Measurements from ENCODE around the gene GNAT2. TPM values are rescaled to one million over a fixed set of nuclear protein-coding genes. Genes with fewer than 3 reads are reported as not detected.

GNAT2 gene
- total RNA-seq, 4 donors from 2014 or later, result 0.33 TPM; not detected in 3

DNA sequence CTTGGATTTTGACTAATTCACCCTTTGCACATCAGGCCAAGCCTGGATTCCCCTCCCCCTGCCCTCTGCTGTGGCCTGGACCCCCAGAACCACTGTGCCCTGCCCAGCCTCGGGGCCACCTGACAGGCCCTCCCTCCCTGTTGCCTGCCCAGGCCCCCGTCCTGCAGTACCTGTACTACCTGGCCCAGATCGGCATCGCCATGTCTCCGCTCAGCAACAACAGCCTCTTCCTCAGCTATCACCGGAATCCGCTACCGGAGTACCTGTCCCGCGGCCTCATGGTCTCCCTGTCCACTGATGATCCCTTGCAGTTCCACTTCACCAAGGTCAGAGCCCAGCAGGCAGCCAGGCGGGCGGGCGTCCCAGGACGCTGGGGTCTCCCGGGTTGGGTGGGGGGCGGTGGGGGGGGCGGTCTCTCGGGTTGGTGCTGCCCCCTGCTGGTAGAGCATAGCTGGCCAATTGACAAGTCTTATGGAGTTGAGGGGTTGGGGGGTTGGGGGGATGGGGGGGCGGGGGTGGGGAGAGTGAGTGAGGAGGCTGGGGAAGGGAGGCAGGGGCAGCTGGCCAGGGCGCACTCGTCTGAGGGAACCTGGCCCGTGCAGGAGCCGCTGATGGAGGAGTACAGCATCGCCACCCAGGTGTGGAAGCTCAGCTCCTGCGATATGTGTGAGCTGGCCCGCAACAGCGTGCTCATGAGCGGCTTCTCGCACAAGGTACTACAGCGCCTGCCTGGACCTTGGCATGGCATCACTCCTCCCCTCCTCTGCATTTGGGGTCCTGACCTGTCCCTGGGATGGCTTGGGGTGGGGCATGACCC is 10.9 kb upstream of the GNAT2 start:
- peaks cover 28 to 55% (median 54%) of the 10 kb centered on the region in 4 donors for H3K36me3 ChIP-seq
- 91% methylated on average over 16 of the region's 30 CpGs for WGBS
- DNase-seq (ENCODE audit: extremely low spot score), result peak; percentile 70

DNA sequence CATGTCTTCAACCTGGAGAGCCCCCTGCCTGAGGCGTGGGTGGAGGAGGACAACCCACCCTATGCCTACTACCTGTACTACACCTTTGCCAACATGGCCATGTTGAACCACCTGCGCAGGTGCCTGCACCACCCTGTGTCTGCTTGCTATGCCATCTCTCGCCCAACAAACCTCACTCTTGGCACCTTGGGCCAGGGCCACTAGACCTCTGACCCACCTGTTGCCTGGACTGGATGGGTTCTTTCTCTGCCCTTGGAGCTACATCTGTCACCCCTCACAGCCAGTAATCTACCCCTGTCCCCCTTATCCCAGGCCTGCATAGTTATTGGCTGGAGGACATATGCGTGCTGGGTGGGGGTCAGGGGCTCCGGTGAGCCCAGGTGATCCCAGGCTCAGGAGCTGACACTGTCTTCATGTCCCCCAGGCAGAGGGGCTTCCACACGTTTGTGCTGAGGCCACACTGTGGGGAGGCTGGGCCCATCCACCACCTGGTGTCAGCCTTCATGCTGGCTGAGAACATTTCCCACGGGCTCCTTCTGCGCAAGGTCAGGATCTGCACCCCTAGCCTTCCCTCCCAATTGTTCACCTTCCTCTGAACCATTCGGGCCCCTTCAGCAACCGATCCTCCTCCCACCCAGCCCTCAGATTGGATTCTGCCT is 10.1 kb upstream of the GNAT2 start:
- peaks cover 2 to 35% (median 19%) of the 10 kb centered on the region in 4 donors for H3K4me1 ChIP-seq
- H3K27ac ChIP-seq (replicated peaks in 1 of 4), result no peak overlapping the region
- no peaks in the 10 kb centered on the region for H3K27me3 ChIP-seq
- H3K4me3 ChIP-seq, result no peak overlapping the region
- TF ChIP-seq, protein P1, sequence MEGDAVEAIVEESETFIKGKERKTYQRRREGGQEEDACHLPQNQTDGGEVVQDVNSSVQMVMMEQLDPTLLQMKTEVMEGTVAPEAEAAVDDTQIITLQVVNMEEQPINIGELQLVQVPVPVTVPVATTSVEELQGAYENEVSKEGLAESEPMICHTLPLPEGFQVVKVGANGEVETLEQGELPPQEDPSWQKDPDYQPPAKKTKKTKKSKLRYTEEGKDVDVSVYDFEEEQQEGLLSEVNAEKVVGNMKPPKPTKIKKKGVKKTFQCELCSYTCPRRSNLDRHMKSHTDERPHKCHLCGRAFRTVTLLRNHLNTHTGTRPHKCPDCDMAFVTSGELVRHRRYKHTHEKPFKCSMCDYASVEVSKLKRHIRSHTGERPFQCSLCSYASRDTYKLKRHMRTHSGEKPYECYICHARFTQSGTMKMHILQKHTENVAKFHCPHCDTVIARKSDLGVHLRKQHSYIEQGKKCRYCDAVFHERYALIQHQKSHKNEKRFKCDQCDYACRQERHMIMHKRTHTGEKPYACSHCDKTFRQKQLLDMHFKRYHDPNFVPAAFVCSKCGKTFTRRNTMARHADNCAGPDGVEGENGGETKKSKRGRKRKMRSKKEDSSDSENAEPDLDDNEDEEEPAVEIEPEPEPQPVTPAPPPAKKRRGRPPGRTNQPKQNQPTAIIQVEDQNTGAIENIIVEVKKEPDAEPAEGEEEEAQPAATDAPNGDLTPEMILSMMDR (IDR thresholded peaks at IDR 0.05), result no peak
- no peak for TF ChIP-seq POLR2AphosphoS5 (IDR thresholded peaks at IDR 0.05)
- no peak for TF ChIP-seq POLR2A (IDR thresholded peaks at IDR 0.05; ENCODE audit: low read depth)
- intact Hi-C loops (cut with DNase I), result no loop called here
- peaks cover 28 to 55% (median 54%) of the 10 kb centered on the region in 4 donors for H3K36me3 ChIP-seq
- no peaks in the 10 kb centered on the region for H3K9me3 ChIP-seq
- DNase-seq (ENCODE audit: extremely low spot score), result peak; percentile 70
- 95% methylated on average over 9 of the region's 10 CpGs for WGBS

More for the DNA sequence above, 10.9 kb upstream of the GNAT2 start:
- H3K9me3 ChIP-seq, result no peaks in the 10 kb centered on the region
- no peak overlapping the region for H3K4me3 ChIP-seq
- intact Hi-C loops (cut with DNase I), result no loop called here
- TF ChIP-seq POLR2A (IDR thresholded peaks at IDR 0.05; ENCODE audit: low read depth), result no peak
- TF ChIP-seq, protein P1 (IDR thresholded peaks at IDR 0.05), result peak in 2 of 3 experiments; percentile 48 to 54
- peaks cover 0 to 28% (median 12%) of the 10 kb centered on the region in 4 donors for H3K4me1 ChIP-seq
- no peak overlapping the region for H3K27ac ChIP-seq (replicated peaks in 1 of 4)
- no peaks in the 10 kb centered on the region for H3K27me3 ChIP-seq

DNA sequence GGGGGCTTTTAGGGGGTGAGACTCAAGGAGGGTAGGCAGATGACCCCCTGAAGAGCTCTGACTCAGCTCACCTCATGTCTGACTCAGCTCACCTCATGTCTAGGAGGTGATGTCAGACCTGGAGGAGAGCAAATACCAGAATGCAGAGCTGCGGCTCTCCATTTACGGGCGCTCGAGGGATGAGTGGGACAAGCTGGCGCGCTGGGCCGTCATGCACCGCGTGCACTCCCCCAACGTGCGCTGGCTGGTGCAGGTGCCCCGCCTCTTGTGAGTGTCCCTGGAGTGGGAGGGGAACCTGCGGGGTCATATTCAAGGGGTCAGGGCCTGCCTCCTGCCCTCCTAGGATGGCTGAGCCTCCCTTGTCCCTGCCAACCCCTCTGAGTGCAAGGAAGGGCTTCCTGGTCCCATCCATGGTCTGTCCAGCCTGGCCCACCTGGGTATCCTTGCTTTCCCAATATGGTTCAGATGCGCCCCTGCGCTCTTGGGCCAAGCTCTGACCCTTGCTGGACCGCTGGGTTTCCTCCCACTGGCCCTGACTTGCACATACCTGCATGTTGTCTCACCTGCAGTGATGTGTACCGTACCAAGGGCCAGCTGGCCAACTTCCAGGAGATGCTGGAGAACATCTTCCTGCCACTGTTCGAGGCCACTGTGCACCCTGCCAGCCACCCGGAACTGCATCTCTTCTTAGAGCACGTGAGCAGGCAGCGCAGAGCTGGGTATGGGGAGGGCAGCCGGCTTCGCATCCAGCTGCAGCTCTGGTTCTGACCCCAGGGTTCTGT is 9.3 kb upstream of the GNAT2 start:
- intact Hi-C loops (cut with DNase I), result no loop called here
- peaks cover 28 to 55% (median 54%) of the 10 kb centered on the region in 4 donors for H3K36me3 ChIP-seq
- TF ChIP-seq POLR2AphosphoS5 (IDR thresholded peaks at IDR 0.05), result no peak
- no peak for TF ChIP-seq POLR2A (IDR thresholded peaks at IDR 0.05; ENCODE audit: low read depth)
- no peak for TF ChIP-seq EP300 (IDR thresholded peaks at IDR 0.05)
- TF ChIP-seq, protein P1 (IDR thresholded peaks at IDR 0.05), result no peak

DNA sequence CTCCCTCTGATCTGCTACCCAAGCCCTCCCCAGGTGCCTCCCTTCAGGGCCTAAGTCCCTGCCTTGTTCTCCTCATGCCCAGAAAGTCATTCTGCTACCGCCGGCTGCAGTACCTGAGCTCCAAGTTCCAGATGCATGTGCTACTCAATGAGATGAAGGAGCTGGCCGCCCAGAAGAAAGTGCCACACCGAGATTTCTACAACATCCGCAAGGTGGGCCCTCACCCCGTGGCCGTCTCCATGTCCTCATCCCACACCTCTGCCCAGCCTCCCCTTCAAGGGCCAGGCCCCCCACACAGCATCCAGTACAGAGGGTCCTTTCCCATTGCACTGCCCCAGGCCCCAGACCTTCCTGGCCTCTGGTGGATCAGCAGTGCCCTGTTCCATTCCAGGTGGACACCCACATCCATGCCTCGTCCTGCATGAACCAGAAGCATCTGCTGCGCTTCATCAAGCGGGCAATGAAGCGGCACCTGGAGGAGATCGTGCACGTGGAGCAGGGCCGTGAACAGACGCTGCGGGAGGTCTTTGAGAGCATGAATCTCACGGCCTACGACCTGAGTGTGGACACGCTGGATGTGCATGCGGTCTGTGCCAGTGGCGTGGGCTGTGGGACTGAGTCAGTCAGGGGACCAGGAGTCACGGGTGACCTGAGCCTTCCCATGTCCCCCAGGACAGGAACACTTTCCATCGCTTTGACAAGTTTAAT is 8.4 kb upstream of the GNAT2 start:
- Histone ChIP-seq H3K27me3 (no peaks in the 10 kb centered on the region), H3K4me1 (peaks cover 11 to 46% (median 33%) of the 10 kb centered on the region in 4 donors), H3K27ac (replicated peaks in 1 of 4) (no peak overlapping the region), H3K4me3 (no peak overlapping the region), H3K36me3 (peaks cover 28 to 55% (median 54%) of the 10 kb centered on the region in 4 donors), H3K9me3 (no peaks in the 10 kb centered on the region)
- DNase-seq (ENCODE audit: extremely low spot score), result peak; percentile 89
- WGBS, result 93% methylated on average over 22 of the region's 23 CpGs
- intact Hi-C loops (cut with DNase I), result no loop called here
- TF ChIP-seq POLR2AphosphoS5 (IDR thresholded peaks at IDR 0.05) (no peak), POLR2A (IDR thresholded peaks at IDR 0.05; ENCODE audit: low read depth) (no peak), EP300 (IDR thresholded peaks at IDR 0.05) (no peak)
- TF ChIP-seq, protein P1 (IDR thresholded peaks at IDR 0.05), result no peak

More for the DNA sequence above, 9.3 kb upstream of the GNAT2 start:
- H3K9me3 ChIP-seq, result no peaks in the 10 kb centered on the region
- no peaks in the 10 kb centered on the region for H3K27me3 ChIP-seq
- no peak overlapping the region for H3K4me3 ChIP-seq
- no peak overlapping the region for H3K27ac ChIP-seq (replicated peaks in 1 of 4)
- peaks cover 9 to 43% (median 27%) of the 10 kb centered on the region in 4 donors for H3K4me1 ChIP-seq
- WGBS, result 88% methylated on average over 22 of the region's 23 CpGs
- DNase-seq (ENCODE audit: extremely low spot score), result peak; percentile 68
